Measurements from ENCODE around the gene CDC42BPB. TPM values are rescaled to one million over a fixed set of nuclear protein-coding genes. Genes with fewer than 3 reads are reported as not detected.

Gene CDC42BPB
- total and polyA plus RNA-seq, 5 donors from 2014 or later: 0.08 to 19.2 (median 0.41) TPM

GRCh38 chr14:102893452-102893851 lies 163.9 kb downstream of the CDC42BPB start:
- peaks cover 0 to 13% (median 2%) of the 10 kb centered on the region in 4 donors for H3K4me1 Mint-ChIP-seq
- Histone ChIP-seq H3K27ac (ENCODE audit: insufficient read depth, low read length, poor library complexity, severe bottlenecking) (no peak overlapping the region), H3K4me3 (ENCODE audit: low read depth, low read length) (no peak overlapping the region), H3K4me1 (ENCODE audit: control insufficient read depth, insufficient read depth, low read length, poor library complexity, severe bottlenecking) (no peaks in the 10 kb centered on the region), H3K27me3 (ENCODE audit: control insufficient read depth, insufficient read depth, low read length) (no peaks in the 10 kb centered on the region), H3K9me3 (ENCODE audit: control insufficient read depth in 2 of 2, low read length in 2 of 2) (no peaks in the 10 kb centered on the region), H3K36me3 (ENCODE audit: control insufficient read depth, insufficient read depth, low read length) (peaks cover 84% of the 10 kb centered on the region)
- H3K9me3 Mint-ChIP-seq: no peaks in the 10 kb centered on the region
- H3K36me3 Mint-ChIP-seq: peaks cover 42% of the 10 kb centered on the region
- no peak for DNase-seq
- H3K27me3 Mint-ChIP-seq: no peaks in the 10 kb centered on the region
- no peak for ATAC-seq (ENCODE audit: low read depth in 2 of 2)
- H3K4me3 Mint-ChIP-seq: no peak overlapping the region
- H3K27ac Mint-ChIP-seq: peak overlapping the region in 1 of 3 donors; percentile 38

DNA sequence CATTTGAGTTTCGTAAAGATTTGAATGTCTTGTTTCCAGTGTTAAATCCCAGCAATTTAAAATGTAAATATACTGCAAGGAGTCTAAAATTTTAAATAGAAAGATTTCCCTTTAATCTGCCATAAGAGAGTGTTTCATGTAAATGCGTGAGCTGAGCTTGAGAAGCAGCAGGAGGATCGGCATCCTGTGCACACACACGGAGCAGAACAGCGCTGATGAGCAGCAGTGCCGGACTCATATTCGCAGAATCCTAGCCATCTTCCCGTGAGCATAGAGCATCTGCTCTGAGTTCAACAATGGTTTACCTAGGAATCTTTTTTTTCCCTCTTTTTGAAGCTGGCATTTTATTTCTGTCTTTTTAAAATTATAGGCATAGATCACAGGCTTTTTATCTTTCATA lies 164.7 kb downstream of the CDC42BPB start:
- Histone ChIP-seq H3K27me3 (ENCODE audit: control insufficient read depth, insufficient read depth, low read length) (no peaks in the 10 kb centered on the region), H3K4me1 (ENCODE audit: control insufficient read depth, insufficient read depth, low read length, poor library complexity, severe bottlenecking) (no peaks in the 10 kb centered on the region), H3K36me3 (ENCODE audit: control insufficient read depth, insufficient read depth, low read length) (peaks cover 82% of the 10 kb centered on the region), H3K4me3 (ENCODE audit: low read depth, low read length) (no peak overlapping the region), H3K9me3 (ENCODE audit: control insufficient read depth in 2 of 2, low read length in 2 of 2) (no peaks in the 10 kb centered on the region), H3K27ac (ENCODE audit: insufficient read depth, low read length, poor library complexity, severe bottlenecking) (no peak overlapping the region)
- Mint-ChIP-seq H3K4me3 (no peak overlapping the region), H3K27ac (no peak overlapping the region), H3K36me3 (peaks cover 44% of the 10 kb centered on the region), H3K27me3 (no peaks in the 10 kb centered on the region), H3K4me1 (peaks cover 0 to 13% (median 0%) of the 10 kb centered on the region in 4 donors), H3K9me3 (no peaks in the 10 kb centered on the region)
- ATAC-seq (ENCODE audit: low read depth in 2 of 2): no peak
- no peak for DNase-seq

- ATAC-seq (ENCODE audit: low read depth in 2 of 2) (no peak), DNase-seq (no peak)
- no peaks in the 10 kb centered on the region for H3K4me1 ChIP-seq (ENCODE audit: control insufficient read depth, insufficient read depth, low read length, poor library complexity, severe bottlenecking)
- peaks cover 82% of the 10 kb centered on the region for H3K36me3 ChIP-seq (ENCODE audit: control insufficient read depth, insufficient read depth, low read length)
- Mint-ChIP-seq H3K9me3 (no peaks in the 10 kb centered on the region), H3K4me1 (peaks cover 0 to 13% (median 0%) of the 10 kb centered on the region in 4 donors), H3K27ac (peak overlapping the region in 1 of 3 donors; percentile 26), H3K36me3 (peaks cover 48% of the 10 kb centered on the region), H3K27me3 (no peaks in the 10 kb centered on the region), H3K4me3 (no peak overlapping the region)
- H3K27ac ChIP-seq (ENCODE audit: insufficient read depth, low read length, poor library complexity, severe bottlenecking): no peak overlapping the region
- no peaks in the 10 kb centered on the region for H3K27me3 ChIP-seq (ENCODE audit: control insufficient read depth, insufficient read depth, low read length)
- H3K9me3 ChIP-seq (ENCODE audit: control insufficient read depth in 2 of 2, low read length in 2 of 2): no peaks in the 10 kb centered on the region
- H3K4me3 ChIP-seq (ENCODE audit: low read depth, low read length): no peak overlapping the region
These were observed 165.8 kb downstream of the CDC42BPB start for GRCh38 chr14:102891556-102891955.

- Mint-ChIP-seq H3K9me3 (no peaks in the 10 kb centered on the region), H3K4me1 (peaks cover 0 to 13% (median 0%) of the 10 kb centered on the region in 4 donors), H3K4me3 (no peak overlapping the region), H3K27ac (no peak overlapping the region), H3K36me3 (peaks cover 50% of the 10 kb centered on the region), H3K27me3 (no peaks in the 10 kb centered on the region)
- Histone ChIP-seq H3K4me3 (ENCODE audit: low read depth, low read length) (no peak overlapping the region), H3K27me3 (ENCODE audit: control insufficient read depth, insufficient read depth, low read length) (no peaks in the 10 kb centered on the region), H3K4me1 (ENCODE audit: control insufficient read depth, insufficient read depth, low read length, poor library complexity, severe bottlenecking) (no peaks in the 10 kb centered on the region), H3K27ac (ENCODE audit: insufficient read depth, low read length, poor library complexity, severe bottlenecking) (no peak overlapping the region), H3K9me3 (ENCODE audit: control insufficient read depth in 2 of 2, low read length in 2 of 2) (no peaks in the 10 kb centered on the region), H3K36me3 (ENCODE audit: control insufficient read depth, insufficient read depth, low read length) (peaks cover 82% of the 10 kb centered on the region)
- DNase-seq (no peak), ATAC-seq (ENCODE audit: low read depth in 2 of 2) (no peak)
These were observed 166.2 kb downstream of the CDC42BPB start for GRCh38 chr14:102891111-102891510.

DNA sequence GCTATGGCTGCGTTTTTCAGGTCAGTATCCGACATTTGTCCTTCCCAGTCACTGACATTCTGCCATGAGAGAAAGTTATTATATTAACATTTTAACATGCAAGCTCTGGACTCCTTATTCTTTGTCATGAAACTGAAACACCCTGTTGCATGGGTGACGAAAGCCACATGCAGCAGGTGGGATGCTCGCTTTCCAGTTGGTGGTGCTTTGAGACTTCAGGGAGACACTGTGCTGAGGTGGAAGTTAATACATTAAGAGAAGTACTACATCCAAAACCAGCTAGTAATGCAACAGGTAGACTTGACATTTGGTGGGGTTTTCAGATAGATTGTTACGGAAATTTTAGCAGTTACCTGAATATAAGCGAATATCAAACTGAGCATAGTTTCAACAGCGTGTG lies 167.7 kb downstream of the CDC42BPB start:
- H3K27me3 Mint-ChIP-seq: no peaks in the 10 kb centered on the region
- Histone ChIP-seq H3K27me3 (ENCODE audit: control insufficient read depth, insufficient read depth, low read length) (no peaks in the 10 kb centered on the region), H3K9me3 (ENCODE audit: control insufficient read depth in 2 of 2, low read length in 2 of 2) (no peaks in the 10 kb centered on the region), H3K27ac (ENCODE audit: insufficient read depth, low read length, poor library complexity, severe bottlenecking) (no peak overlapping the region), H3K4me3 (ENCODE audit: low read depth, low read length) (no peak overlapping the region), H3K36me3 (ENCODE audit: control insufficient read depth, insufficient read depth, low read length) (peaks cover 81% of the 10 kb centered on the region), H3K4me1 (ENCODE audit: control insufficient read depth, insufficient read depth, low read length, poor library complexity, severe bottlenecking) (no peaks in the 10 kb centered on the region)
- H3K9me3 Mint-ChIP-seq: no peaks in the 10 kb centered on the region
- H3K27ac Mint-ChIP-seq: peak overlapping the region in 1 of 3 donors; percentile 3
- peaks cover 0 to 13% (median 0%) of the 10 kb centered on the region in 4 donors for H3K4me1 Mint-ChIP-seq
- ATAC-seq (ENCODE audit: low read depth in 2 of 2) (no peak), DNase-seq (no peak)
- H3K4me3 Mint-ChIP-seq: no peak overlapping the region
- H3K36me3 Mint-ChIP-seq: peaks cover 47% of the 10 kb centered on the region

DNA sequence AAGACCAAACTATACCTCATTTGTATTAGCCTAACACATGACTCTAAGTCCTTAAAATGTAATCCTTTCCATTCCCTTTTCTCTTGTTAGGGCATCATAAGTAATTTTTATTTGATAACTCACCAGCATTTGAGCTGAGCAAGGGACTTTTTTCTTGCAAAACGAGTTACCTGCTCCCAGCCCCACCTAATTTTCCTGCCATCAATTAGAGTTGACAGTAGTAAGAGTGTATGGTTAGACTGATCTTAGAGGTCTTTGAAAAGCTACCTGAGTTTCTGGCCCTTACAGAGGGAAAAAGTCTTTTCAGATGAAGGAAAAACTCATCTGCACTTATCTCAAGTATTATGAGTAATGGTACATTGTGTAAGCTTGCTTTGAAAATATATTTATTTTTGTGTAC lies 168.6 kb downstream of the CDC42BPB start:
- Histone ChIP-seq H3K36me3 (ENCODE audit: control insufficient read depth, insufficient read depth, low read length) (peaks cover 75% of the 10 kb centered on the region), H3K4me3 (ENCODE audit: low read depth, low read length) (no peak overlapping the region), H3K27me3 (ENCODE audit: control insufficient read depth, insufficient read depth, low read length) (no peaks in the 10 kb centered on the region), H3K4me1 (ENCODE audit: control insufficient read depth, insufficient read depth, low read length, poor library complexity, severe bottlenecking) (no peaks in the 10 kb centered on the region), H3K27ac (ENCODE audit: insufficient read depth, low read length, poor library complexity, severe bottlenecking) (no peak overlapping the region), H3K9me3 (ENCODE audit: control insufficient read depth in 2 of 2, low read length in 2 of 2) (no peaks in the 10 kb centered on the region)
- Mint-ChIP-seq H3K36me3 (peaks cover 52% of the 10 kb centered on the region), H3K27ac (peak overlapping the region in 1 of 3 donors; percentile 69), H3K9me3 (no peaks in the 10 kb centered on the region), H3K4me3 (no peak overlapping the region), H3K4me1 (peaks cover 0 to 13% (median 0%) of the 10 kb centered on the region in 4 donors), H3K27me3 (no peaks in the 10 kb centered on the region)
- ATAC-seq (ENCODE audit: low read depth in 2 of 2) (no peak), DNase-seq (no peak)

DNA sequence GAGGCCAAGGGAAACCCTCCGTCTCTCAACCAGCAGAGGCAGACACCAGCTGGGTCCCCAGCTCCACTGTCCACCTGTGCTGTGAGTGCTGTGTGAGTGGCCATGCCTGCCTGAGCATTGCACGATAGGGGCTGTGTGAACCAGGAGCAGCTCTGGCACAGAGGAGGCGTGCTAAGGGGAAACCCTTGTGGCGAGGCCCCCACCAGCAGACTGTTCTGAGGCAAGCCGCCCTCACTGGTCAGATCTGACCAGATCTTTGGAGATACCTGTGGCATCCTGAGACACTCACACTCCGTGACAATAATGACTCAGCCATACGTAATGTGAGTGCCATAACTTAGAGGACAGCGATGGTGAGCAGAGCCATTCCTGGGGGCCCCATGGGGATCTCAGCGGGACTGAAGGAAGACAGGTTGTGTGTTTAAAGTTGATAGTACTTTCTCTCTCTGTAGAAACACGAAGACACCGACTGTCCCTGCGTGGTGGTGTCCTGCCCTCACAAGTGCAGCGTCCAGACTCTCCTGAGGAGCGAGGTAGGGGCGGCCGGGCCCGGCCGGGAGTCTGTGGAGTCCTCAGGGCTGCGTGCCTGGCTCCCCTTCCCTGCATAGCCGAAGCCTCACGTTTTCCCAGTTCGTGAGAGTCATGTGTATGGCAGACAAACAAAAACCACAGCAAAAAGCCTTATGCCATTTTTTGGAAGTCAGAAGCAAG lies 171.5 kb downstream of the CDC42BPB start:
- Mint-ChIP-seq H3K27me3 (no peaks in the 10 kb centered on the region), H3K9me3 (no peaks in the 10 kb centered on the region), H3K4me3 (no peak overlapping the region), H3K27ac (peak overlapping the region in 1 of 3 donors; percentile 62), H3K4me1 (peaks cover 0 to 13% (median 3%) of the 10 kb centered on the region in 4 donors), H3K36me3 (peaks cover 44% of the 10 kb centered on the region)
- Histone ChIP-seq H3K36me3 (ENCODE audit: control insufficient read depth, insufficient read depth, low read length) (peaks cover 68% of the 10 kb centered on the region), H3K4me1 (ENCODE audit: control insufficient read depth, insufficient read depth, low read length, poor library complexity, severe bottlenecking) (no peaks in the 10 kb centered on the region), H3K27me3 (ENCODE audit: control insufficient read depth, insufficient read depth, low read length) (no peaks in the 10 kb centered on the region), H3K9me3 (ENCODE audit: control insufficient read depth in 2 of 2, low read length in 2 of 2) (no peaks in the 10 kb centered on the region), H3K4me3 (ENCODE audit: low read depth, low read length) (no peak overlapping the region), H3K27ac (ENCODE audit: insufficient read depth, low read length, poor library complexity, severe bottlenecking) (no peak overlapping the region)
- ATAC-seq (ENCODE audit: low read depth in 2 of 2): no peak
- no peak for DNase-seq

- H3K4me1 ChIP-seq (ENCODE audit: control insufficient read depth, insufficient read depth, low read length, poor library complexity, severe bottlenecking): no peaks in the 10 kb centered on the region
- H3K4me3 ChIP-seq (ENCODE audit: low read depth, low read length): no peak overlapping the region
- Mint-ChIP-seq H3K4me3 (no peak overlapping the region), H3K27me3 (no peaks in the 10 kb centered on the region), H3K36me3 (peaks cover 36% of the 10 kb centered on the region), H3K9me3 (no peaks in the 10 kb centered on the region), H3K4me1 (peaks cover 0 to 10% (median 6%) of the 10 kb centered on the region in 4 donors), H3K27ac (peak overlapping the region in 1 of 3 donors; percentile 63)
- peaks cover 64% of the 10 kb centered on the region for H3K36me3 ChIP-seq (ENCODE audit: control insufficient read depth, insufficient read depth, low read length)
- H3K27ac ChIP-seq (ENCODE audit: insufficient read depth, low read length, poor library complexity, severe bottlenecking): no peak overlapping the region
- H3K9me3 ChIP-seq (ENCODE audit: control insufficient read depth in 2 of 2, low read length in 2 of 2): no peaks in the 10 kb centered on the region
- ATAC-seq (ENCODE audit: low read depth in 2 of 2): no peak
- H3K27me3 ChIP-seq (ENCODE audit: control insufficient read depth, insufficient read depth, low read length): no peaks in the 10 kb centered on the region
- no peak for DNase-seq
These were observed 173.8 kb downstream of the CDC42BPB start for GRCh38 chr14:102883554-102883953.

Data from CD4-positive, CD25-positive, alpha-beta regulatory T cell (primary cell).